OCI-M2 (cell line): ENCODE measurements around the gene WT1.

ENCODE experiments used
- DNase-seq: peaks from one replicate; lab custom pipeline; 2025; ENCODE audit not compliant: unreplicated experiment; lab: John Stamatoyannopoulos, UW

WT1 gene

DNA sequence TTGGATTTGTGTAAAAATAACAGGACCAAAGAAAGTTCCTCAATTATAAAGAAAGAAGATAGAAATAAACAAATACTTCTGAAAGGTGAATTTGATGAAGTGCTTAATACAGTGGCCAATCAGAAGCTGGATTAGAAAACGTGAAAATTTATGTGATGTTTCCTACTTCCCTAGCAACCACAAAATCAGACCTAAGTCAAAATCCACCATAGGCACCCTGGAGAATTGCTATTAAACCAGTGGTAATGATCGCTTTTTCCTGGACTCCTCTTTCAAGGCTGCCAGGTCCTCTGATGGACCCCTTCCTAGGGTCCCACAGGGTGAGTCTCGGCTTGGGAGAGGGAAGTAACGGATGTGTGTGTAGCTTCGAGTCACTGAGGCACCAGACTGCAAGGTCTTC lies 9.6 kb downstream of the WT1 start:
- DNase-seq = no peak

DNA sequence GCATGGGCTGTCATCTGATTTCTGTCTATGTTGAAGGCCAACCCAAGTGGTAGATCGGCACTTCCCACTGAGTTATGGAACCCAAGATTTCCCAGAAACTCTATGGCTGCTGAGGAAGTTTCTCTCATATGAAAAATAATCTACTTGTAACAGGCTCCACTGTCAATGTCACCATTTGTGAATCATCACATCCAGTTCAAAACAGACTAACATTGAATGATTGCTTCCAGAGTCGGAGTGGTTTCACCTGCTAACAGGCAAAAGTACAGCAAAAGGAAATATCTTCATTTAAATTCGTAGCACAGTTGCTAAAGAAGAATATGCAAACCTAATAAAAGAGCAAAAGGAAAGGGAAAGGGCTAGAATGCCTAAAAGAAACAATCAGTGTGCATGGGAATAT lies 12.8 kb downstream of the WT1 start:
- DNase-seq = no peak

DNA sequence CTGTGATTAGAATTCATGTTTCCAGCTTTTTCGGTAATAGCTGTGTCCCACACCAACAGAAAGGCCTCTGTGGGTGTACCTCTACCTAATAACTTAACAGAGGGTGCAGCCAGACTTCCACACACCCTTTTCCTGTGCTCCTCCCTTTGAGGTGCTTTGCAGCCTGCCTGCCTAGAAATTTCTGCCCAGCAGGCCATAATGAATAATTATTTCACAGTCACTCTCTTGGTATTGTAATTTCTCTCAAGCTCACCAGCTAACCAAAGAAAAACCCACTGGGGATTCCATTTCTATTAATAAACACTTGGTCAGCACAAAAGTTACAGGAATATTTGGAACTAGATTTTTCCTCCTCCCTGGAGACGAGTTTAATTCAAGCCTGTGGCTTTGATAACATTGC lies 13.3 kb downstream of the WT1 start:
- DNase-seq = no peak

DNA sequence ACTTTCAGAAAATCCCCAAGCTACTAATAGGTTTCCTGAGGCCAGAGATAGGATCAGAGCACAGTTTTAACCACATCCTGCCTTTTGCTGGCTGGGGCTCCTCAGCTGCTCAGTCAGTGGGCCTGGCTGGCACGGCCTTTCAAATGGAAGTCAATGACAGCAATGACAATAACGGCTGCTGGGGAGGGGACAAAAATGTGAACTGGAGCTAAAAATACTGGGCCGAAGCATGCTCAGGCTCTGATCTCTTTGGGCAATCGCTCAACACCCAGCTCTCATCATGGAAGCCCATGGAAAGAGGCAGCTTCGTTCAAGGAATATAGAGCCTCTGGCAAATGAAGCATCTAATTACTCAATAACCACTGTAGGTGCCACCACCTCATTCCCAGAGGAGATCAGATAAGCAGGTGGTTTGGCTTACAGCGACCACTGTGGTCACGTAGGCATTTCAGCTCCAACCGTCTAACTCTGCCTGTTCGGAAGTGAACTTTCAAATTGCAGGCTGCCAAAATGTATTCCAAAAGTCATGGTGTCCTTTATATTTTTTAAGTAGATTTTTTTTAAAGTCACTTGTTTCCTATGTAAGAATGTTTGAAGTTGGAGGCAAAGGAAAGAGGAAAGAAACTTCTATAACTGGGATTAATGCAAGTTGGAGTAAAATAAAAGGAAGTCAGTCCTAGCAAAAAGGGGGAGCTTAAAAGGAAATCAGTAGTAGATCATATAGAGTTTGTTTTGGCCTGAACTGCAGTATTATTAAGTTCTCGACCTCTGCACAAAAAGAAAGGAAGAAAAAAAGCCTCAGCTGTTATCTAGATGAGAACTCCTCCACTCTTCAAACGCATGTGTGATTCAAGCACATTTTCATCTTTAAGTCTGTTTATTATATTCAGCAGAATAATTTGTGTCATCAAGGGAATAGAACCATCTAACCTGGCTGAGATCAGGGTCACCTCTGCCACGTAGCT lies 14.1 kb downstream of the WT1 start:
- peak; percentile 83 for DNase-seq

DNA sequence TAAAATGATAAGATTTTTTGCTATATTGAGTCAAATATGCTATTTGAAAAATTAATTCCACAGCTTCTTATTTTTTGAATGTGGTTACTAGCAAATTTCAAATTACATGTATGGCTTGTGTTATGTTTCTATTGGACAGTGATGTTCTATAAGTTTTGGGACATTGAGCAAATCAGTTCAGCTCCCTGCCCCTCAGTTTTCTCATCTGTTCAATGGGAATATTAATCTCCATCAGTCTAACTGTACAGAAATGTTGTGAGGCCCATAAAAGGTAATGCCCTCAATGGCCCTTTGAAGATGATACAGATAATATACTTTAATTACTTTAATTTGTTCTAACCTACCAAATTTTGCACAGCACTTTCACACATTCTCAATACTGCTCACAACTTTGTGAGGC lies 15.2 kb downstream of the WT1 start:
- no peak for DNase-seq

DNA sequence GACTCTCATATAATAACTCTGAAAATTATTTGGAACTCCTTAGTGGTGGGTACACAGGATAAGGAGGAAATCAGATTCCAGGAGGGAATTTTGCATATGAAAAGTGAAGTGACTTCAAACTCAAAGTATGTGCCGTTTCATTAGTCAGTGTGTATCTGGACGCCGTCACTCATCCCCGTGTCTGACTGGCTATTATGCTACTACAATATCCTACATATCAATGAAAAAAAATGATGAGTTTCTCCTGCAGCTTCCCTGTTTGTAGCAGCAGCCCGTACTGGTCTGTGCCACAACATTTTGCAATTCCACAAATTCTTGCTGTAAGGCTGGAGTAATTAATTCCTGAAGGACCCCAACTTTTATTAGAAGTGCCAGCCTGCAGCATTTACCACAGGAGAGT lies 16.5 kb downstream of the WT1 start:
- DNase-seq = no peak

DNA sequence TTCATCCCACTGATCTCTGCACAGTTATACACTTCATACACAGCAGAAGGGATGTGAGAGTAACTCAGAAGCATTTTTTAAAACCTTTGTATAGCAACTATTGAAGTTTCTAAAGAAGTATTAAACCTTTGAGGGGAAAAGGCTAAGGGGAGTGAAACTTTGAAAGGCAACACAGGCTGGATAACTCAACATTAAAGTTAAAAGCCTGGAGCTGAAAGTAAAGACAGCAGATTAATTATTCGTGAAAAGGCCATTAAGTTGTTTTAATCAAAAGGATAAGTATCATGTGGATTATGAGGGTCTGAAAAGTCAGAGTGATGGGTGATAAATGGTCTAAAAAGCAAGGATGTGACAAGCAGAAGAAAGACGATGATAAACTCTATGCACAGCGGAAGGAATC lies 17.5 kb downstream of the WT1 start:
- DNase-seq = no peak

DNA sequence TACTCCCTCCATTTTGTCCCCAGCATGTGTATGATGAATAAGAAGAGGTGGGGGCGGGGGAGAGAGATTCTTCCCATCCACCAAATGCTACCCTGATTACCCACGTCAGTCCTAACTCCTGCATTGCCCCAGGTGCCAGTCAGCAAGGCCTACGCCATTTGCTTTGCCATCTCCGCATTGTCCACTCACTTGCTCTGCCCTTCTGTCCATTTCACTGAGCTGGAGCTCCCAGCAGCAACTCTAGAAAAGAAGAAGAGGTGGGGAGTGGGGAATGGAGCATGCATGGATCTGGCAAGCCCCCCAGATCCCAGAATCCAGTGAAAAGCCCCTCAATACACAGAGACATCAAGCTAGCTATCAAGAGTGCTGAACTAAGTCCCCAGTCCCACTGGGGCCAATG lies 19.0 kb downstream of the WT1 start:
- DNase-seq = no peak

DNA sequence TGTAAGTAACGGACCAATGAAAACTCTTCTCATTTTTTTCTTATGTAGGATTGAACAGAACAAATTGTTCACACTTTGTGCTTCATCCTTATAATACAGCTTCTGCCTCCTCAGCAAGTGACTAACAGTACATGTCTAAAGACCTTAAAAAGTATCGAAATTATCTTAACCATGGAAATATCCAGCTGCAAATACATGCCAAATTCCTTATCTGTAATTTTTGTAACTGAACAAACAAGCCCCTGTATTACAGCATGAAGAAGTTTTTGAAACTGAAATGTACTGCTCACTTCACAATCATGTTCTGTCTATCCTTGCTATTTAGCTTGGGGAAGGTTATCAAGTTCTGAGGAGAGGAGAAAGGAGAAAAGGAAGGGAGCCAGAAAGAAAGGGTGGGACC lies 20.4 kb downstream of the WT1 start:
- DNase-seq = no peak

DNA sequence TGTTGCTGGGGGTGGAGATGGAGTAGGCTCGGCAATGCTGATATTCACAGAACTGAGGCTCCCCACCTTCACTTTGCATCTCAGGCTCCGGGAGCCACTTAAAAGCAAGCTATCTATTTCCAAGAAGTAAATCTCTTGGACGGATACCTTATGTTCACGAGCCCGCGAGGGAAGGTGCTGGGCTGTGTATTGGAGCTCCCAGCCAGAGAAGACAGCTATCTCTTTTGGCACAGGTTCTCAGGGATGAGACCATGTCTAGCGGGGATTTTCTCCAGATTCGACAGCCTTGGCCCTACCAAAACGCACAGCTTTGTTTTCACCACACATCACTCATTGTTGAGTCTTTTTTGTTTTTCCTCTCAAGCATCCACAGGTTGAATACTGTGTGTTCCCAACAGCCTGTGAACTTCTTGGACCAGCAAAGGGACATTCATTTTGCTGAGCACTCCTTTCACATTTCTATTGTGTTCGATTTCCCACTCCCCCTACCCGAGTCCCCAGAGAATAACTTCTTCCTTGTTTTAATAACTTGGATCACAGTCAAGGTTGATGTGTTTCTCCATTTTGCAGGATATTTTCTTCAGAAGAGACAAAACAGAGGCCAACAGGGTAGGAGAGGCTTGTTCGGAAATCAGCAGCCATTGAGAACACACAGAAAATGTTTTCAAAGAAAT lies 23.3 kb downstream of the WT1 start:
- DNase-seq = no peak

DNA sequence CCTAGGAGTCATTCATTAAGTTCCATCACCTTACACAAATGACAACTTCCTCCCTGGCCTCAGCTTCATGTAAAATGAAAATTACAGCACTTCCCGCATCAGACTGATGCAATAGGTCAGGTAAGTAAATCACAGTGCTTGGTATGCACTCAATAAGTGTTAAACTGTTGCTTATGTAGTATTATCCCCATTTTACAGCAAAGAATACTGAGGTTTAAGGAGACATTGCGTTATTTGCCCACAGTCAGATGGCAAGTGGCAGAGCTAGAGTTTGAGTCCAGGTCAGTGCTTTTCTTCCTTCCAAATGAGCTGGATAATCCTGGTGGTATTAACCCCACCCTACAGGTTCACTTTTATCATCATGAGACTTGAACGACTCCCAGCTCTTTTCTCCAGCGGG lies 29.7 kb downstream of the WT1 start:
- DNase-seq = no peak

DNA sequence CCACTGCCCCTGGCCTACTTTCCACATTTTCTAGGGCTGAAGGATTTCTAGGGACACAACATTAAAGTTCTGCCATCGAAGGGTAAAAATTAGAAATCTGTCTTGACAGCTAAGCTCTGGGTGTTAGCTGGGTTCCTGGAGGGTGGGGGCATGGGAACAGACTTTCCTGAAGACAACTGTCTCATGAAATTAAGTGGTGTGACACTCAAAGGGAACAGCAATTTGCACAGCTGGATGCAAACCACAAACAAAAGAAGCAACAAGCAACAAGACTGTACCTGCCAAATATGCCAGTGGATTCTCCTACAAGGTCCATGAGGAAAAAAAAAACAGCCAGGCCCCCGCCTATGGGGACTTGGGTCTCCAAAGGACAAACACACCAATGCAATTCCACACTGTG lies 32.5 kb downstream of the WT1 start:
- DNase-seq = no peak

DNA sequence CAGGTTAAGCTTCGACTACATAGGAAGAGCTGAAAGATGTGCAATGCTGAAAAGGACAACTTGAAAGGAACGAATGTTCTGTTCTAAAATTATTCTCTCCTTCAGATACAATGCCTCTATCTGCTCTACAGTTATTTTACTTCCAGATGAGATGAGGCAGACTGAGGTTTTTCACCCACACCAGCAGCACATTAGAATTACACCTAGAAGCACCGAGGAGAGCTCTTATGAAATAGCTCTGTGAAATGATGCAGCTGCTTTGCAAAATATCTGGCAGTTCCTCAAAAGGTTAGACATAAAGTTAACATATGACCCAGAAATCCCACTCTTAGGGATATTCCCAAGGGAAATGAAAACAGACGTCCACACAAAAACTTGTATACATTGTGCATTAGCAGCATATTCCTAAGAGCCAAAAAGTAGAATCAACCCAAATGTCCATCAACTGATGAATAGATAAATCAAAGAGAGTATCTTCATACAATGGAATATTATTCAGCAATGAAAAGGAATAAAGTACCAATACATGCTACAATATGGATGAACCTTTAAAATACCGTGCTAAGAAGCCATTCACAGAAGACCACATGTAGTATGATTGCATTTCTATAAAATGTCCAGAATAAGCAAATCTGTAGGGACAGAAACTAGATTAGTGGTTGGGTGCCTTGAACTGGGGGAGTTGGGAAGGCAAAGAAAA lies 34.5 kb downstream of the WT1 start:
- DNase-seq = no peak

DNA sequence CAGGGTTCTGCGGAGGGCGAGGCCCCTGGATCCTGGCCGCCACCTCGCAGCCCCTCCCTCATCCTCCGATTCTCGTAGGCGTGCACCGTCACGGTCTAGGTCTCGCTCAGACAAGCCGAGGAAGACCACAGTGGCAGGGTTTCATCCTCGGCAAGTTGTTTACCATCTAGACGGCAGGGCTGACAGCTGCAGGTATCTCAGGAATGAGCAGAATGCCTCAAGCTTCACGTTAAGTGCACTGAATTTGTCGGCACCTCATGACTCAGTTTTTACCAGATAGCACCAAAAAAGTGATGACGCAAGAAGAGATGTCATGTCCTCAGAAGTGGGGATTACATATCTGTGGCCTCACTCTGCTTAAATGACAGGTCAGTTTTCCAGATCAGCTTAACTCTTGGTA lies 35.1 kb downstream of the WT1 start:
- no peak for DNase-seq

DNA sequence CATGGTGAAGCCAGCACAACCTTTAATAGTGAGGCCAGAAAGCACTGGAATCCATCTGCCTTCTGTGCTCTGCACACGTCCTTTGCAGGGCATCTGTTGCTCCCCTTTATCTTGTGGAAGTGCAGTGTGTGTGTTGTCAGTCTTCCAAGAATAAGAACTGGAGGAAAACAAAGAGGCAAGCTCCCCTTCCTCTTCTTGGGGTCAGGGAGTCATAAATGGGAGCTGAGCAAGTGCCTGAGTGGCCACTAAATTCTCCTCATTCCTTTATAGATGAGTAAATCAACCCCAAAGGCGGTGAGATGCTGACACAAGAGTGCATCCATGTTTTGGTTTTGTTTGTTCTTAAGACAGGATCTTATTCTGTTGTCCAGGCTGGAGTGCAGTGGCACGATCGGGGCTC lies 38.3 kb downstream of the WT1 start:
- no peak for DNase-seq

DNA sequence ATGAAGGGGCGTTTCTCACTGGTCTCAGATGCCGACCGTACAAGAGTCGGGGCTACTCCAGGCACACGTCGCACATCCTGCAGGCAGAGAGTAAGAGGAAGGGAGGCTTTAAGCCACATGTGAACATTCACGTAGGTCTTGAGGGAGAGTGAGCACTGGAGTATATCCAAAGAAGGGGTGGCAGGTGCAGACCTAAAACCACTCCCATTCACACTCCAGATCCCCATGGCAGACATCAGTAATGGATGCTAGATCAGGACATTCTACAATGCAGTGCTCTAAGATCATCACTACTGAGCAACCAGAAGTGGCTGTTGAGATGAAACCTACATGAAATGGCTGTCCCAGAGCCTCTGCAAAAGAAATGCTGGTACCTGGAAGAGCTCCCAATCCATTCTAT lies 39.0 kb downstream of the WT1 start:
- no peak for DNase-seq

DNA sequence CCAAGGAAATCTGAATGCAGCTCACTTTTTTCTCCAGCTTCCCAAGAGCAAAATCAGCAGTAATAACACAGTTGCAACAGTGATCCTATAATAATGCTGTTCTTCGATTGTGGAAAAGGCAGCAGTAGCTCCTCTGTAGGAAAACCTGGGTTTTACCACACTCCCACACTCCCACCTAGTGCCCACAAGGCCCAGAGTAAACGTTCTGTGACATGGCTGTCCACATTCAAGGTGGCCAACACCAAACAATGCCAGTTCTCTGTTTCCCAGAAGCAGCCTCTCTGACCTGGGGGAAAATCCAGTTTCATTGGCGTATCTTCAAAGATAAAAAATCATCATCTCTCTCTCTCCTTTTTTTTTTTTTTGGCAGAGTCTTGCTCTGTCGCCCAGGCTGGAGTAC lies 40.2 kb downstream of the WT1 start:
- no peak for DNase-seq

DNA sequence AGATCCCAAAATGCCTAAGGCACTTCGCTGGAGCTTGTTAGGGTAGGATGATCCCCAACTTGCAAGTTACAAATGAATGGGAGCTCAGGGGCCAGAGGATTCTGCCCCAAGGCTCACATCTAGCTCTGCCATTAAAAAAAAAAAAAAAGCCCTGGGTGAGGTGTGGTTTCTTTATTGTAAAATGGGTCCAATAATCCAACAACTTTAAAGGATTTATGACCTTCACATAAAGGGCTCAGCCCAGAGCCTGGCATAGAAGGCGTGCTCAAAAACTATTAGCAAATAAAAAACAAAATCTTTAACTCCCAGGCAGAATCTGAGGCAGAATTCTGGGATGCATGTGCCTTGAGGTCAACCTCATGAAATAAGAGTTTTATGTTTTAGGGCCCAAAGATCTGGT lies 42.5 kb downstream of the WT1 start:
- DNase-seq = no peak

DNA sequence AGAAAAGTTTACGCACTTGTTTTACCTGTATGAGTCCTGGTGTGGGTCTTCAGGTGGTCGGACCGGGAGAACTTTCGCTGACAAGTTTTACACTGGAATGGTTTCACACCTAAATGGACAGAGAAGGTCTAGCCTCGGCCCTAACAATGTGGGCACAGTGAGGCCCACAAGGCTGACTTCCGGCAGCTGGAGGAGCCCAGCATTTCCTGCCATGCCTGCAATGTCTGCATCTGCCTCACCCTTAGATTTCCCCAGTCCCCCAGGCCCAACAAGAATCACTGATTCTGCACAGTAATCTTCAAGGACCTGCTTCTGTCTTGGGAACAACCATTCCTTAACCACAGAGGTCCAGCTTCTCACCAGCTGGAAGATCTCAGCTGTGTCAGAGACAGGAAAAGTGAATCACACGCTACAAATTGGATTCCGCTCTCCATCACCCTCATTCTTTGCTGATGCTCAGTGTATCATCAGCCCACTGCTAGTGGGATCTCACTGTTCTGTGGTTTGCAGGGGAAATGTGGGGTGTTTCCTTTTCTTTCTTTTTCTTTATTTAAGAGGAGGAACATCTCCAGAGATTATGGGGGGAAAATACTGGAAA lies 43.3 kb downstream of the WT1 start:
- DNase-seq = no peak

DNA sequence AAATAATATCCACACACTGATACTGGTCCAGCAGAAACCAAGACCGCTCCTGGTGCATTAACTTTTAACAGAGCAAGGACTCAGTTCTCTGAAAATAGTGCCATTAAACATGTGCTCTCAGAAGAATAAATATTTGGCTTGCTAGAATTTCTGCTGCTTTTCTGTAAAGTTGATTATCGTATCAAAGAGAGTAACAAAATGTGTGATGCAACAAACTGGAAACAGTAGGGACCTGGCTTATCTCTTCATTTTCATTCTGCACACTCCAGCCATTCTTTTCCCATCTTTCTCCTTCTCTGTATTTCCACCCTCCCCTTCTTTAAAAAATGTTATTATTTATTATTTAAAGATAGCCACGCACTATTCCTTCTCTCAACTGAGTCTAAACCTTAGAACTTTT lies 43.9 kb downstream of the WT1 start:
- DNase-seq = no peak

DNA sequence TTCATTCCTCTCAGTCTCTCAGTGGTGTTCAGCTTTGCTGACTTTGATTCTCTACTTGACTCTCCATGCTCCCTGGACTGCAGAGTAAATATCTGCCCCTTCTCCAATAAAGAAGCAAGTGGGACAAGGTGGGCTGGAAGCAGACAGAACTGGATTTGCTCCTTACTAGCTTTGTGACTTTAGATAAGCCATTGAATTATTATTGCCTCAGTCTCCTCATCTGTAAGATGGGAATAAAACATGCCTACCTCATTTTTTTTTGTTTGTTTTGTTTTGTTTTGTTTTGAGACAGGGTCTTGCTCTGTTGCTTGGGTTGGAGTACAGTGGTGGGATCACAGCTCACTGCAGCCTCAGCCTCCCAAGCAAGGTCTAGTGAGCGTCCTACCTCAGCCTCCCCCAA lies 44.6 kb downstream of the WT1 start:
- no peak for DNase-seq
